Pancreas (tissue), 10 donors: ENCODE measurements around the gene SFXN5. TPM values are rescaled to one million over a fixed set of nuclear protein-coding genes. Genes with fewer than 3 reads are reported as not detected.

Source experiments
- ATAC-seq, 4 donors: fragments of 200-7000 bp; cut with Tn5 transposase; one replicate each; pipeline versions ENCODE4 v1.8.0 to v1.9.1; 2020; ENCODE audit warnings: mild to moderate bottlenecking in 4 of 4, moderate library complexity in 4 of 4
- DNase-seq, 6 donors: peaks; one replicate each; pipeline ENCODE4 v3.0.0-alpha.2; 2020
- FAIRE-seq: peaks from 2 replicates; lab custom pipeline; 2012; peaks lifted over from hg19 to GRCh38; lab: Jason Lieb, UNC
- H3K27ac ChIP-seq, 4 donors: fragments of 200-600 bp; sonication (generic); 1 replicate in 3 of 4; 2 replicates in 1 of 4; pipeline versions ENCODE4 v1.5.0 to v1.8.0; 2020
- H3K27me3 ChIP-seq, 4 donors: fragments of 200-600 bp; one replicate each; pipeline ENCODE4 v1.8.0; 2021
- H3K36me3 ChIP-seq, 3 donors: fragments of 200-600 bp; sonication (generic) in 1 of 3; one replicate each; pipeline versions ENCODE4 v1.5.0 to v1.8.0; 2020 to 2021
- H3K4me1 ChIP-seq, 3 donors: fragments of 200-600 bp; one replicate each; pipeline ENCODE4 v1.8.0; 2021
- H3K4me3 ChIP-seq, 4 donors: fragments of 200-600 bp; sonication (generic) in 2 of 4; one replicate each; pipeline versions ENCODE4 v1.5.0 to v1.8.0; 2020 to 2021
- H3K9me3 ChIP-seq, 4 donors: fragments of 200-600 bp; one replicate each; pipeline ENCODE4 v1.8.0; 2021
- WGBS, 2 donors: extraction: QIAGEN DNeasy Blood & Tissue Kit; methylation state at CpG; one replicate each; pipeline ENCODE4 v1.1.7; 2013; 5-methylcytosine and 5-hydroxymethylcytosine counted together
- intact Hi-C, 3 donors: fragments of 100-400 bp; cut with DNase I; formaldehyde crosslinking; loops; one replicate each; pipeline versions ENCODE4 v1.11.1 to v1.14.2; 2022
- polyA plus RNA-seq, 2 donors: library from polyadenylated mRNA; stranded (reverse); fragments of 200-250 nt; gene quantifications; one replicate each; pipeline ENCODE4 v1.2.3, GENCODE V29; 2013
- total RNA-seq, 6 donors: library from RNA; stranded (reverse); fragmentation: NEBNext Ultra II Directional in 4 of 6; extraction: Animal tissue kit (Norgen Biotek cat#: 25700) in 4 of 6; gene quantifications; one replicate each; pipeline versions ENCODE4 v1.2.1 to v1.2.4, GENCODE V29; 2021 to 2023
- TF ChIP-seq, protein P1 (sequence below), 4 donors: fragments of 200-600 bp; sonication (generic) in 3 of 4; IDR thresholded peaks; one replicate each; pipeline versions ENCODE4 v1.5.0 to v1.8.0; 2021; ENCODE audit warnings: antibody characterized with exemption in 4 of 4
- donor health status: healthy with polysubstance abuse.
- donor health status: DM: no; HTN: no; CAD: no; lungs with moderate emphysema.
- donor health status: DM: no; HTN: no; CAD: no.
- donor health status: control.
- donor health status: control.
- donor health status: Bipolar disorder and iron deficiency.
- donor health status: DM: yes; HTN: yes; CAD: no.
- donor health status: DM: no; HTN: no; CAD: no.
- donor health status: DM: no; HTN: no; CAD: no.
- donor health status: DM: yes; HTN: yes; CAD: no.

Gene SFXN5
- total and polyA plus RNA-seq, 8 donors = 2.6 to 8.4 (median 5.4) TPM

DNA sequence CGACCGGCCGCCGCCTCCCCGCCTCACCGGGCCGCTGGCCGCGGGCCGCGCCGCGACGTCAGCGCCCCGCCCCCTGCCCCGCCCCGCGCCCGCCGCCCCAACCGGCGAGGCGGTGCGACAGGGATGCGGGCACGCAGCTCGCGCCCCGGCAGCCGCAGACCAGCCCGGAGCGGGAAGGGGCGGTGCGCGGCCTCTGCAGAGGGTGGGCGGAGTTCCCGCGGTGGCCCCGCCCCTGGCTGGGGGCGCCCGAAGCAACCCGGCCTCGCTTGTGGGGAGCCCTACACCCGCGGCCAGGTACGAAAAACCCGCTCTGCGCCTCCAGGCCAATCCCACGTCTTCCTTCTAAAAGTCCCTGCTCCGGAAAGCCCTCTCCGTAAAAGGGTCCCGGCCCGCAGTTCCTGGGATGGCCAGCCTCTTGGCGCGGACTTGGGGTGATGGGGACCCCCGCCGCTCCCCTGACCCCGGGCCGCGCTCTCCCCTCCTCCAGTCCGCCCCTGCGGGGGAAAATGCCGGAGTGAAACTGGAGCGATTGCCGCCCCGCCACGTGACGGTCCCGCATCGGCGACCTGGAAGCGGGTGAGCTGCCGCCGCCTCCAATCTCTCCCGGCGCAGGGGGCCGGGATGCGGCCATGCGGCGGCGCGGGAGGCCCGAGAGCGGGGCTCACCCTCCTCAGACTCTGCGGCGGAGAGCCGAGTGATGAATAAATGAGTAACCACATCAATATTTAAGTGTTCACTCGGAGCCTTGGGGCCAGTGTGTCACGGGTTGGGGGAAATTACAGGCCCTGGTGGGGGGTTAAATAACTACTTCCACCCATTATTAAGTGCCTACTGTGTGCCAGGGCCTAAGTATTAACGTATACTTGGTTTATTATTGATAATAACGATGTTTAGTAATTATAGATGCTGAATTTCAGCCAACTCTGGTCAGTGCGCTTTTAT lies 41.7 kb upstream of the SFXN5 start, which contains the start of gene RAB11FIP5:
Gene RAB11FIP5, minus strand, starts transcription at position 36 of the 942 bp plus-strand sequence. CDS start 171 bp downstream, outside the sequence.
- Histone ChIP-seq H3K36me3 (no peaks in the 10 kb centered on the region), H3K9me3 (no peaks in the 10 kb centered on the region), H3K27me3 (no peaks in the 10 kb centered on the region), H3K4me1 (peaks cover 0 to 12% (median 0%) of the 10 kb centered on the region in 3 donors), H3K4me3 (peak within 1 kb of the TSS; percentile 71 to 90 (median 83)), H3K27ac (peak within 1 kb of the TSS; percentile 80 to 86 (median 85))
- TF ChIP-seq, protein P1, sequence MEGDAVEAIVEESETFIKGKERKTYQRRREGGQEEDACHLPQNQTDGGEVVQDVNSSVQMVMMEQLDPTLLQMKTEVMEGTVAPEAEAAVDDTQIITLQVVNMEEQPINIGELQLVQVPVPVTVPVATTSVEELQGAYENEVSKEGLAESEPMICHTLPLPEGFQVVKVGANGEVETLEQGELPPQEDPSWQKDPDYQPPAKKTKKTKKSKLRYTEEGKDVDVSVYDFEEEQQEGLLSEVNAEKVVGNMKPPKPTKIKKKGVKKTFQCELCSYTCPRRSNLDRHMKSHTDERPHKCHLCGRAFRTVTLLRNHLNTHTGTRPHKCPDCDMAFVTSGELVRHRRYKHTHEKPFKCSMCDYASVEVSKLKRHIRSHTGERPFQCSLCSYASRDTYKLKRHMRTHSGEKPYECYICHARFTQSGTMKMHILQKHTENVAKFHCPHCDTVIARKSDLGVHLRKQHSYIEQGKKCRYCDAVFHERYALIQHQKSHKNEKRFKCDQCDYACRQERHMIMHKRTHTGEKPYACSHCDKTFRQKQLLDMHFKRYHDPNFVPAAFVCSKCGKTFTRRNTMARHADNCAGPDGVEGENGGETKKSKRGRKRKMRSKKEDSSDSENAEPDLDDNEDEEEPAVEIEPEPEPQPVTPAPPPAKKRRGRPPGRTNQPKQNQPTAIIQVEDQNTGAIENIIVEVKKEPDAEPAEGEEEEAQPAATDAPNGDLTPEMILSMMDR (IDR thresholded peaks at IDR 0.05) = no peak
- peak; percentile 72 to 91 (median 83) for DNase-seq
- 2% methylated on average over 52 to 93 of the region's 93 CpGs for WGBS, 2 donors
- no peak for FAIRE-seq
- ATAC-seq = peak; percentile 68 to 89 (median 84)
- intact Hi-C loops = no loop called here

DNA sequence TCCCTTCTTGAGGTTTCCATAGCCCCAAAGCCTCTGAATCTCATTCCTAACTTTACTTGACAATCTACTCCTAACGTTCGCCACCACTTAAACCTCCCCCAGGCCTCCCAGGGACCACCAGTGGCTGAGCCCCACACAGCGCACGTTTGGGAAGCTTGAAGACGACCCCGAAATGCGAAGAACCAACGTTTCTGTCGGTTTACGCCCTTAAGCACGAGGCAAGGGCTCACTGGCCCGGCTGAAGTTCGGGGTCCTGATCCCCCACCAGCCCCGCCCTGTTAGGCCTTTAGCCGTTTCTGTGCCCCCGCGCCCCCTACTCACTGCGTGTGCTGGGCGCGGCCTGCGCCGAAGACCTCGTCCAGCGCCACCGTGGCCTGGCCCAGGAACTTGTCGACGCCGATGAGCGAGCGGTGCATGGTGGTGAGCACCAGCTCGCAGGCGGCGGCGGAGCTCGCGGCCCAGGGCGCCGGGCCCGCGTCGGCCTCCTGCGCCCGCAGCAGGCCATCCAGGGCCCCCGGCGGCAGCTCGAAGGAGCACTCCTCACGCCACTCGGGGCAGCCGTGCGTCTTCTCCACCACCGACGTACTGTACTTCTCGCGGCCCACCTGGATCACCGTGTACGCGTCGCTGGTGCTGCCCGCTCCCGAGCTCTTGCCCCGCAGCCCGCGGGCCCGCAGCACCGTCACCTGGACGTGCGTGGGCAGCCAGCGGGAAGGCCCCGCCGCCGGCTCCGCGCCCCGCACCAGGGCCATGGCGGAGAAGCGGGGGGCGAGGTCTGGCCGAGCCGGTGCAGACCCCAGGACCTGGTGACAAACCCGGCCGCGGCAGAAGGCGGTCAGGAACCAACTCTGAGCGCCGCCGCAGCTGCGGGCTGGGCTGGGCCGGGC lies 40.8 kb upstream of the SFXN5 start:
- FAIRE-seq (no peak), DNase-seq (peak in 4 of 6 donors; percentile 37 to 78 (median 60)), ATAC-seq (peak; percentile 46 to 59 (median 52))
- Histone ChIP-seq H3K9me3 (no peaks in the 10 kb centered on the region), H3K4me3 (peak overlapping the region; percentile 71 to 90 (median 83)), H3K36me3 (no peaks in the 10 kb centered on the region), H3K4me1 (peaks cover 0 to 19% (median 0%) of the 10 kb centered on the region in 3 donors), H3K27me3 (no peaks in the 10 kb centered on the region), H3K27ac (peak overlapping the region; percentile 80 to 86 (median 85))
- WGBS, 2 donors = 1 to 2% methylated on average over 40 to 88 of the region's 88 CpGs
- TF ChIP-seq, protein P1 (IDR thresholded peaks at IDR 0.05) = no peak
- intact Hi-C loops = no loop called here

DNA sequence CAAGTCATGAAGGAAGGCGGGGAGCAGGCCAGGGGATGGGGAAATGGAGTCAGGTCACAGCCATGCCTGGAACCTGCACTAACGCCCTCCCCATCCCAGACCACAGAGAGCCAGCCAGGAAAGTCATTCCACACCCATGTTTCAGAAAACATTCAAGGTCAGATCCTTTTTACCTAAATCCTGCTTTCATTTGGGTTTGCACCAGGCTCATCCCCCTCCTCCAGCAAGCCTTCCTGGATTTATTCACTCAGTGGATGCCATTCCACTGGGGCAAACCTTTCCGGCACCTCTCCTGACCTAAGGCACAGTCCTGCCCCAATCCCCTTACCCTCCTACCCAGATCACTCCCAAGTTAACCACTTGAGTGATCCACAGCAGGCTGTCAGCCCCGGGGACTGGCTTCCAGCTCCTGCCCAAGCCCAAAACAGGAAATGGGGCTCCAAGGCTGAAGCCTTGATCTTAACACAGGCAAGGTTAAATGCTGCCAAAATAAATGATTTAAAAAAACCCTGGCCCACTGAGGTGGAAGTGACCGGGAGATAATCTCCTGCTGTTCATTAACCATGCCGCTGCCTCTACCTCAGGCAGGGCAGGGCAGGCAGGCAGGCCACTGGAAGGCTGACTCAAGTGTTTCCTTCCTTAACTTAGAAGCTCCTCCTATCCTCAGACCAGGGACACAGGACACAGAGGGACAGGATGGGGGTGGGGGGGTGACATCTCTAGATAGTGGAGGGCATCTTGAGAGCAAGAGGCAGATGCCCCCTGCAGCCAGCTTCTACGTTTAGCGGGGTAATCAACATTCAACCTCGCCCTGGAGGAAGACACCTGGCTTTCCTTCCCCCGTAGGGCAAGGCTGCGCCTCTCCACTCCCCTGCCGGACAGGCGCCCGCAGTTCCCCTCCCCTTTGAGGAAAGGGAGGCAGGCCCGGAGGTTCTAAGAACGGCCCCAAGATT lies 39.8 kb upstream of the SFXN5 start:
- DNase-seq (peak in 2 of 6 donors; percentile 44 to 48), ATAC-seq (peak; percentile 23 to 57 (median 48)), FAIRE-seq (no peak)
- H3K36me3 ChIP-seq = no peaks in the 10 kb centered on the region
- TF ChIP-seq, protein P1 (IDR thresholded peaks at IDR 0.05) = no peak
- intact Hi-C loops = no loop called here
- peaks cover 0 to 21% (median 0%) of the 10 kb centered on the region in 3 donors for H3K4me1 ChIP-seq
- 5 to 9% methylated on average over 16 of the region's 16 CpGs for WGBS, 2 donors
- no peaks in the 10 kb centered on the region for H3K27me3 ChIP-seq
- no peaks in the 10 kb centered on the region for H3K9me3 ChIP-seq
- H3K4me3 ChIP-seq = peak overlapping the region; percentile 71 to 90 (median 83)
- H3K27ac ChIP-seq = peak overlapping the region; percentile 80 to 86 (median 85)
